DMS79 treated with DMSO at 0.1 percent for 48 hours (cell line): ENCODE results near the gene DUOX1.

Experiments
- DNase-seq: peaks from one replicate; lab custom pipeline; 2025; lab: John Stamatoyannopoulos, UW

The DUOX1 gene

DNA sequence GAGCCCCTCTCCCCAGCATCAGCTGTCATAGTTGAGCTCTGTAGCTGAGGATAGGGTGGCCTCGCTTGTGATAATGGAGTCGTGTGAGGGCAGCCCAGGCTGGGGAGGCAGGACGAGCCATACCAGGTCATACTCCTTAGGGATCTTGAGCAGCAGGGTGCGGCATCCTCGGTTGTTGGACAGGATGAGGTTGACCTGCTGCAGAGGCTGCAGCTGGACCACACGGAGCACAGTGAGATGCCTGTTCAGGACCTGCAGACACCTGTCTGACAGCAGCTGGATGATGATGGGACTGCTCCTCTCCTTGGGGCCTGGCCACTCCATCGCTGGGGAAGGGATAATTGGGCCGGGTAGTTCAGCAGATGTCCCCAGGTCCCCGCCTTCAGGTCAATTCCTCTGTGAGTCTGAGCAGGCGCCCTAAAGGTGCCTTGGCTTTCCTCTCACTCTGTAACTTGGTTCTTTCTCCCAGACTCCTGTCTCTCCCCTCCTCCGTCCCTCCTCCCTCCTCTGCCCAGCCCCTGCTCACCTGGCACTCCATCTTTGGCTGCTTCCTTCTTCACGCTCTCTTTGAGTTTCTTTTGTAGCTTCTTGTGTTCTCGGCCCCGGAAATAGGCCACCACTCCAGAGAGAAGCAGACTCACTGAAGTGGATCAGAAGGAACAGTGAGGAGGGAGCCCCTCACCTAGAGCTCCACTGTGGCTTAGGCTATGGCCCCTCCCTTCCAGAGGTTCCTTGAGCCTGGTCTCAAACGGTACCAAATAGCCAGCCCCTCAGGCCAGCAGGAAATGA lies 23.6 kb upstream of the DUOX1 start:
- peak; percentile 74 for DNase-seq

GRCh38 chr15:45107941-45108630 lies 21.7 kb upstream of the DUOX1 start:
- DNase-seq: no peak

DNA sequence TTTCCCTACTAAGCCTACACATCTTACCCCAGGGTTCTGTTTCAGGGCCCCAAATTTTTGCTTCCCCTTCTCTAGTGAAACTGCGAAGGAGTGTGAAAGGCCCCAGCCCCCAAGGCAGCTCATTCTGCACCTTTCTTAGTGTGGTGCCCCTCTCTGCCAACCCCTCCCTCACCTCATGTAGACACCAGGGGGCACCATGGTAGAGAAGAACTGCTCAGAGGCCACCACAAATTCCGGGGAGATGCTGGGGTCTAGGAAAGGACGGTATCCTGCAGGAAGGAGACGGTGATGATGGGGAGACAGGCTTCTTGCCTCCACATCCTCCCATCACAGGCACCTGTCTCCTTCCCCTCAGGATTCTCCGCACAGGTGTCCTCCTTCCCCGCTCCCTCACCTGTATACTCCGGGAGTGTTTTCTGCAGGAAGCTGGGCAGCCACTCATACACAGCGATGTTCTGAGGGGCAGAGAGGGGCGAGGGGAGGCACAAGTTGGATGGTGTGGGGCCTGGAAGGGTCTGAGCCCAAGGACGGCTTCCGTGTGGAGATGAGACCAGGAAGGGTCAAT lies 19.5 kb upstream of the DUOX1 start:
- no peak for DNase-seq

GRCh38 chr15:45111390-45112142 lies 18.2 kb upstream of the DUOX1 start:
- no peak for DNase-seq

- no peak for DNase-seq
These were observed 17.6 kb upstream of the DUOX1 start for GRCh38 chr15:45112143-45112590.

GRCh38 chr15:45112591-45113379 lies 17.0 kb upstream of the DUOX1 start:
- DNase-seq: no peak

DNA sequence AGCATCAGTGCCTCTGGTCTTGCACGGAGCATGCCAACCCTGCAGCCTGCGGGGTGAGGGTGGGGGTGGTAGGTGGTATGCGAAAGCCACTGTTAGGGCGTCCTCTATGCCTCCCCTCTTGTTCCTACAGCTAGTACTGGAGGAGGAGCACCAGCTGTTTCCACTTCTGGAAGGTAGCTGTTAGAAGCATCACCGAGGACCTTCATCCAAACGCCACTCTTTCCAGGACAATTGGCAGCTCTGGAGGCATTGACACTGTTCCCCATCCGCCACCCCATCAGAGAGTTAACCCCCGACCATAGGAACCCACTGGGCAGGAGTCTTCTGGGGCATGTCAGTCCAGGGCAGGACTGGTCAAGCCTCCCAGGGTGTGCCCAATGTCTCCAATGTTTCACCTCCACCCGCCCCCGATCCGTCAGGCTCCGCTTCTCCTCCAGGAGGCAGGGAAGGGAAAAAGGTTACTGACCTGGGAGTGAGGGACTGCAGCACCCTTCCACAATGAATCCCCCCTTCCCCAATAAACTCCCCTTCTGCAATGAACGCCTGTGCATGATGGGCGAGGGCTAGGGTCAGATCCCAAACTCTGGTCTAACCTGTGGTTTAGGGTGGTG lies 16.3 kb upstream of the DUOX1 start:
- DNase-seq: no peak

GRCh38 chr15:45114076-45114750 lies 15.6 kb upstream of the DUOX1 start, which contains the start of the genes DUOX2 and DUOXA2:
TSS of gene DUOX2 (minus strand) at chr15:45114172. CDS start at chr15:45113411, 761 bp downstream.
TSS of gene DUOXA2 (plus strand) at chr15:45114326. CDS start at chr15:45114606, 280 bp downstream.
- DNase-seq: no peak

DNA sequence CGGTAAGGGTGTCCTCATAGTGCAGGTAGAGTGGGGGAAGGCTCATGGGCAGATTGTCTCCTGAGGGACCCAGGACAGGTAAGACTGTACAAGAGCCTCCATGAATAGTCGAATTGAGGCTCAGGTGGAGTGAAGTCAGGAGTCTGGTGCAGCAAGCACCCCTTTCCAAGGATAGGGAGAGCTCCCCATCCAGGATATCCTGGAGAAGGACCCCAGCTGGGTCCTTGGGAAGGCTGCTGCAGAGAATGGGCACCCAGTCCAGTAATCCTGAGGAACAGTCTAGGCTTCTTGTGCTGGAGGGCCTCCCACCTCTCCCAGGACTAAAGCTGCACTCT lies 15.1 kb upstream of the DUOX1 start:
- DNase-seq: no peak

DNA sequence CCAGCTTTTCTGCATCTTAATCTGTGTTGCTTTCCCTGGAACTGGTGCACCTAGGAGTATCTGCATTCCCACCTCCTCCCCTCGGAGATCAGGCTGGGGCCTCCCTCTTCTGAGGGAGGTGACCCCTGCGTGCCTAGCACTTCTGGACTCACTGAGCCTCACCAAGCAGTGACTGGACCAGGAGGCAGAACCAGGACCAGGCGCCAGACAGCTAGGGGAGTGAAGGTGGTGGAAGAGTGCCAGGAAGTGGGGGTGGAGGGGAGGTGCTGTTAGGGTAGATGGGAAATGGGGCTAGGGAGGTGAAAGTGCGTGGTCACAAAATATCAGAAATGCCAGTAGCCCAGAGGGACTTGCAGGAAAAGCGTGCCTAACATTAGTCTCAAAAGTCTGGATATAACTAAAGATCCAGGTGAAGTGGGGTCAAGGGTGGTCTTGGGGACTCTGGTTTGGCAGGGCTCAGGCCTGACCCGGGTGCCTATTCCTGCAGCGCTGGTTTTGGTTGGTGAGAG lies 14.4 kb upstream of the DUOX1 start:
- no peak for DNase-seq

DNA sequence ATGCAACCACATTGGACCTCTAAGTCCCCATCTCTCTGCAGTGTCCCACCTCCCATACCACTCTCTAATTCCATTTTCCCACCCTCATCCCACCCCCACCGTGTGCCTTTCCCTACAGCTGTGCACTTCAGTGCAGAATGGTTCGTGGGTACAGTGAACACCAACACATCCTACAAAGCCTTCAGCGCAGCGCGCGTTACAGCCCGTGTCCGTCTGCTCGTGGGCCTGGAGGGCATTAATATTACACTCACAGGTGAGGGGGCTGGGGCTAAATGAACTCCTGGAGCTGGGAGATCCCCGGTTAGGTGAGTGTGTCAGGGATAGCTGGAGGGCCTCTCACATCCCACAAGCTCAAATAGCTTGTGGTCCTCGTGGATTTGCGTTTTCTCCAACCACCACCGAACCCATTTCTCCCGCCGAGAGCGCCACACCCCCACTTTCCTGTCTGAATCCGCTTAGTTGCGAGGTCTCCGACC lies 13.8 kb upstream of the DUOX1 start:
- no peak for DNase-seq

DNA sequence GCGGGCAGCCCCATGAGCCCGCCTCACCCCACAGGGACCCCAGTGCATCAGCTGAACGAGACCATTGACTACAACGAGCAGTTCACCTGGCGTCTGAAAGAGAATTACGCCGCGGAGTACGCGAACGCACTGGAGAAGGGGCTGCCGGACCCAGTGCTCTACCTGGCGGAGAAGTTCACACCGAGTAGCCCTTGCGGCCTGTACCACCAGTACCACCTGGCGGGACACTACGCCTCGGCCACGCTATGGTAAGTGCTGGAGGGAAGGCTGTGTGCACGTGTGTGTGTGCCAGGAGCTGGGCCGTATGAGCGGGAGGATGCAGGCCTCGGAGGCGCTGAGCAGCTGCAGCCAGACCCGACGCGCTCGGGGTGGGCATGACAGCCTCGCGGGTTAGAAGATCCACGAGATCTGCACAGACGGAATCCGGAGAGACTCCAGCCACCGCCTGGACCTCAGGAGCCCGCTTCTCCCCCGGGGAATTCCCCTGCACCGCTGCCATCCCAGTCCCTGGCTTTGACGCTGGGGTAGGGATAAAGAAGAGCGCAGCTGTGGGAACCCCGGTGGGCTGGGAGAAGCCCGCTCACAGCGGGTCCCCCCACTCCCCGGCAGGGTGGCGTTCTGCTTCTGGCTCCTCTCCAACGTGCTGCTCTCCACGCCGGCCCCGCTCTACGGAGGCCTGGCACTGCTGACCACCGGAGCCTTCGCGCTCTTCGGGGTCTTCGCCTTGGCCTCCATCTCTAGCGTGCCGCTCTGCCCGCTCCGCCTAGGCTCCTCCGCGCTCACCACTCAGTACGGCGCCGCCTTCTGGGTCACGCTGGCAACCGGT lies 13.1 kb upstream of the DUOX1 start:
- no peak for DNase-seq

DNA sequence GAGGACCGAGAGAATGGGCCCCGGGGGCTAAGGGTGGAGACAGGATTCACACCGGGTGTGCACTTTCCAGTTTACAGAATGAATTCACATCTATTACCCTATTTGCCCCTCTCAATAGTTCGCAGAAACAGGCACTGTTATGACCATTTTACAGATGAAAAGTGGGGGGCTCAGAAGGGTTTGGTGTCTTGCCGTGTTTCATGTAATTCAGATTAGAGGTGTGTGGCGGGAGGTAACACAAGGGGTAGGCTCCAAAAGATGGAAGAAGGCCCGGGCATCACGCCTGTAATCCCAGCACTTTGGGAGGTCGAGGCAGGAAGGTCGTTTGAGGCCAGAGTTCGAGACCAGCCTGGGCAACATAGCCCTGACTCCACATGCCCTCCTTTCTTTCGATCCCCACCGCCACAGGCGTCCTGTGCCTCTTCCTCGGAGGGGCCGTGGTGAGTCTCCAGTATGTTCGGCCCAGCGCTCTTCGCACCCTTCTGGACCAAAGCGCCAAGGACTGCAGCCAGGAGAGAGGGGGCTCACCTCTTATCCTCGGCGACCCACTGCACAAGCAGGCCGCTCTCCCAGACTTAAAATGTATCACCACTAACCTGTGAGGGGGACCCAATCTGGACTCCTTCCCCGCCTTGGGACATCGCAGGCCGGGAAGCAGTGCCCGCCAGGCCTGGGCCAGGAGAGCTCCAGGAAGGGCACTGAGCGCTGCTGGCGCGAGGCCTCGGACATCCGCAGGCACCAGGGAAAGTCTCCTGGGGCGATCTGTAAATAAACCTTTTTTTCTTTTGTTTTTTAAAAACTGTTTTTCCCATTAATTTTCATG lies 12.3 kb upstream of the DUOX1 start:
- DNase-seq: no peak

DNA sequence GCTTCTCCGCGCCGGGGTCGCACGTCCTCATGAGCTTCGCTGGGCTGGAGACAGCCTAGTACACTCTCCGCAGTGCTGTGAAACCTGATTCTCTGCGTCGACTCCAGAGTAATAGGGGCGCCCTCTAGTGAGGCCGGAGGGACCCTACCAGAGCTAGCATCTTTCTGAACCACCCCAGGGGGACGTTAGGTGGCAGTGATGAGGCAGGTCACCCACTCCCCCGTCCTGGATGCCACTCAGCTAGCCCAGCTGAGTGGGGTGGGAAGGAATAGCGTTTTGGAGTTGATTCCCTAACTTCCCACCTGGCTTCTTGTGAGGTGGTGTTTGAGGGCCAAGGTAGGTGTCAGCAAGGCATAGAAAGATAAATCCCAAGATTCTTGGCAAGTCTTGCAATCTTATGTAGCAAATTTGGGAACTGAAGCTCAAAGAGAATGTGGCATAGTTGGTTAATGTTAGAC lies 11.6 kb upstream of the DUOX1 start:
- peak; percentile 84 for DNase-seq

DNA sequence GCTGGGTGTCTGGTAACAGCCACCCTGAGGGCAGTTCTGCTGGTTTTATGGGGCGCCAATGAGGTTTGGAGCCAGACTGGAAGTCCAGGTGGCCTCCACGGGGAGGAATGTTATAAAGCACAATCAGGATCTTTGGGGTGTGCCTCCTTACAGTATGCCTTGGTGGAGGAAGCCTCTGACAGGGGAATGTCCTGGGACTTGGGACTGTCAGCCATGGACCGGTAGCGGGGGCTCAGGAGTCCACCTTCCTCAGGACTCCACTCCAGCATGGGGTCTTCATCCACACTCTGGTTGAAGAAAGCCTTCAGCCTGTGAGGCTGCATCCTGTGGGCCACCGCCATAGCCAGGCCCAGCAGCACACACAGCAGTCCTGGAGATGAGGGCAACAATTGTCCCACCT lies 10.8 kb upstream of the DUOX1 start:
- no peak for DNase-seq

- DNase-seq: no peak
These were observed 9.5 kb upstream of the DUOX1 start for GRCh38 chr15:45120081-45120972.

DNA sequence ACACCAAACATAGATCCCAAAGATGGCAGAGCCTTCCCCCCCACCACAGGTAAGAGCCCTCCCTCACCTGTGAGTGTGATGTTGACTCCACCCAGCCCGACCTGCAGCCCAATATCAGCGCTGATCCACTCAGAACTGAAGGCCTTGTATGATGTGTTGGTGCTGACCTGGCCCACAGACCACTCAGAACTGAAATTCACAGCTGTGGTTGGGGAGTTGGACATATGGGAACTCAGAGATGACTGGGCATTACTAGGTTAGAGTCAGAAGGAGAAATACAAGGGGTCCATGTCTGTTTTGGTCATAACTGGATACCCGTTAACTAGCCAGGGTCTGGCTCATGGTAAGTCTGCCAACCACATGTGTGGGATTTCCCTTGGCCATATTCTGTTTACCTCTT lies 8.8 kb upstream of the DUOX1 start:
- no peak for DNase-seq
